Esophagus muscularis mucosa (tissue), 4 donors: ENCODE results near the gene RC3H2.

ENCODE experiments used
- CTCF ChIP-seq, 3 experiments: fragments of 200-600 bp in 2 of 3; fragments of 450-650 bp in 1 of 3; sonication (generic) in 2 of 3; IDR thresholded peaks; one replicate each; pipeline ENCODE4 v1.5.1; 2017 to 2019; ENCODE audit warnings: antibody characterized with exemption in 3 of 3, mild to moderate bottlenecking in 2 of 3, moderate library complexity in 1 of 3
- EP300 ChIP-seq: sonication (generic); formaldehyde crosslinking; IDR thresholded peaks from one replicate; pipeline ENCODE4 v1.6.1; 2017; ENCODE audit warnings: antibody characterized with exemption
- POLR2A ChIP-seq: fragments of 450-650 bp; IDR thresholded peaks from one replicate; pipeline ENCODE4 v1.6.1; 2017; ENCODE audit warnings: antibody characterized with exemption, moderate library complexity, mild to moderate bottlenecking, low read depth

- TF ChIP-seq CTCF (IDR thresholded peaks at IDR 0.05), result no peak
- TF ChIP-seq POLR2A, result no peak
- no peak for TF ChIP-seq EP300
Measured at GRCh38 chr9:122922713-122923112, 17.6 kb upstream of the RC3H2 start.
